ENCODE measurements around the gene ACTA1. TPM values are rescaled to one million over a fixed set of nuclear protein-coding genes. Genes with fewer than 3 reads are reported as not detected.

The ACTA1 gene
- total and polyA plus RNA-seq, 2 of the 8 experiments (the other 6 are each of a cell fraction or from before 2014, with no cell fraction given): 23.5 to 58.2 TPM

DNA sequence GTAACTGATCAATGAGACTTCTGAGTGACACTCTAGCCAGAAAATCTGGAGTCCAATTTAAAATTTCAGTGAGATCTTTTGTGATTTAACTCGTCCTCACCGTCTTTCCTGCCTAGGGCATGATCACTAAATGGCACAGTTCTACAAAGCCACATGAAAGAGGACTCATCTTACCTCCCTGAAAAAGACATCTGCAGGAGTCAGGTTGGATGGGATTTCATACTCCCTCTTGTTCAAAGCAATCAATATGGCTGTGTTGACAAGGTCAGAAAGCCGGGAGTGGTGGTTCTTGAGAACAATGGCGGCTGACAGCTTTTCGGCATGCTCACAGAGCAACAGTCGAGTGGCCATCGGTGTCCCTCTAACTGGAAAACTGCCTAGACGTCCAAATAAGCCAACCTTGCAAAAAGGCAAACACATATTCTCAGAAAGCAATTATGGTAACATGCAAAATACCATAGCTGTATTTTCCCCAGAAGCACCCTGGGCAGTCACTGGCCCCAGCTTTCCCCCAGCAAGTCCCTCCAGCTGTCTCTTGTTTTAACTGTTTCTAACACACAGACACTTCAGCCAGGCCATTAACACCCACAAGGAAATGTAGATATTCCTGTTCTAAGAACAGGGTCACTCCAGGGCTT lies 36.6 kb upstream of the ACTA1 start:
- H4K91ac ChIP-seq (replicated peaks; ENCODE audit: insufficient read length, low read length): no peak overlapping the region
- H3K4me3 ChIP-seq (ENCODE audit: extremely low read depth in 1 of 4, insufficient read depth in 2 of 4, low read depth in 3 of 4, low read length in 4 of 4): no peak overlapping the region
- no peak overlapping the region for H2BK15ac ChIP-seq (ENCODE audit: low read length)
- no peak overlapping the region for H3K18ac ChIP-seq (ENCODE audit: extremely low read depth, low read length)
- H4K8ac ChIP-seq (ENCODE audit: extremely low read depth, insufficient read depth, low read length): no peak overlapping the region
- H3K9ac ChIP-seq (replicated peaks in 1 of 4; ENCODE audit: extremely low read depth in 1 of 4, low read depth in 3 of 4, low read length in 3 of 4): no peak overlapping the region
- H3K27ac ChIP-seq (ENCODE audit: low read depth, low read length): no peak overlapping the region
- peaks cover 0 to 4% of the 10 kb centered on the region in 2 experiments for H4K20me1 ChIP-seq (replicated peaks in 1 of 2; ENCODE audit: control insufficient read depth in 1 of 2, insufficient read depth in 2 of 2, low read length in 2 of 2)
- no peak overlapping the region for H4K5ac ChIP-seq (ENCODE audit: insufficient read length, low read depth, low read length)
- no peak for TF ChIP-seq ASH2L (IDR thresholded peaks at IDR 0.05; ENCODE audit: low read length)
- TF ChIP-seq SP4 (IDR thresholded peaks at IDR 0.05; ENCODE audit: low read length): no peak
- no peak for TF ChIP-seq JUN (IDR thresholded peaks at IDR 0.05; ENCODE audit: low read depth, low read length)
- no peak for TF ChIP-seq CREB1 (IDR thresholded peaks at IDR 0.05)
- TF ChIP-seq, protein P1, sequence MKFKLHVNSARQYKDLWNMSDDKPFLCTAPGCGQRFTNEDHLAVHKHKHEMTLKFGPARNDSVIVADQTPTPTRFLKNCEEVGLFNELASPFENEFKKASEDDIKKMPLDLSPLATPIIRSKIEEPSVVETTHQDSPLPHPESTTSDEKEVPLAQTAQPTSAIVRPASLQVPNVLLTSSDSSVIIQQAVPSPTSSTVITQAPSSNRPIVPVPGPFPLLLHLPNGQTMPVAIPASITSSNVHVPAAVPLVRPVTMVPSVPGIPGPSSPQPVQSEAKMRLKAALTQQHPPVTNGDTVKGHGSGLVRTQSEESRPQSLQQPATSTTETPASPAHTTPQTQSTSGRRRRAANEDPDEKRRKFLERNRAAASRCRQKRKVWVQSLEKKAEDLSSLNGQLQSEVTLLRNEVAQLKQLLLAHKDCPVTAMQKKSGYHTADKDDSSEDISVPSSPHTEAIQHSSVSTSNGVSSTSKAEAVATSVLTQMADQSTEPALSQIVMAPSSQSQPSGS (IDR thresholded peaks at IDR 0.05; ENCODE audit: low read length): no peak
- no peak for TF ChIP-seq TAF7 (optimal IDR thresholded peaks at IDR 0.05; ENCODE audit: borderline replicate concordance, low read depth, low read length)
- TF ChIP-seq NRF1 (IDR thresholded peaks at IDR 0.05; ENCODE audit: low read depth, low read length): no peak
- FAIRE-seq (no peak), DNase-seq (ENCODE audit: low read depth in 1 of 2, low spot score in 2 of 2) (no peak)
- H3K27me3 ChIP-seq (replicated peaks in 1 of 4; ENCODE audit: control insufficient read depth in 3 of 4, extremely low read depth in 1 of 4, insufficient read depth in 3 of 4, low read length in 3 of 4): no peaks in the 10 kb centered on the region
- H2BK5ac ChIP-seq (ENCODE audit: low read depth, low read length): no peak overlapping the region
- H3K23ac ChIP-seq (ENCODE audit: insufficient read length): no peak overlapping the region
- H2AFZ ChIP-seq (ENCODE audit: low read length): no peak overlapping the region
- H3K79me1 ChIP-seq (ENCODE audit: low read depth, low read length): no peaks in the 10 kb centered on the region
- H3K4ac ChIP-seq (replicated peaks; ENCODE audit: insufficient read length, low read depth, low read length): no peak overlapping the region
- H2BK20ac ChIP-seq (ENCODE audit: low read length): no peak overlapping the region
- no peak overlapping the region for H3K4me2 ChIP-seq (ENCODE audit: insufficient read depth in 1 of 2, low read depth in 2 of 2, low read length in 2 of 2)
- H2BK12ac ChIP-seq (ENCODE audit: low read depth, low read length): no peak overlapping the region
- H2AK5ac ChIP-seq (ENCODE audit: low read depth, low read length): no peak overlapping the region
- POLR2A ChIA-PET (ENCODE audit: partially characterized antibody): interaction anchor here (1.3 kb wide), 1 partner anchor 11 kb away, joined by 3 read pairs; no protein-coding TSS in a partner anchor
- no peaks in the 10 kb centered on the region for H3K79me2 ChIP-seq (ENCODE audit: control insufficient read depth in 1 of 2, insufficient read depth in 2 of 2, low read length in 2 of 2)
- no peaks in the 10 kb centered on the region for H3K23me2 ChIP-seq (ENCODE audit: low read depth, low read length)
- no peaks in the 10 kb centered on the region for H3K4me1 ChIP-seq (replicated peaks in 1 of 4; ENCODE audit: control insufficient read depth in 3 of 4, insufficient read depth in 4 of 4, low read length in 3 of 4)
- 92% methylated on average over 8 of the region's 8 CpGs; no CpG with 5 or more reads in 1 of the 2 experiments for WGBS, 2 experiments (ENCODE audit: extremely low coverage in 1 of 2, insufficient coverage in 1 of 2, insufficient read length in 1 of 2, insufficient replicate concordance in 2 of 2, low coverage in 1 of 2, low lambda C conversion rate in 2 of 2, missing lambda C conversion rate in 1 of 2)
- peaks cover 8 to 51% (median 27%) of the 10 kb centered on the region in 4 experiments for H3K36me3 ChIP-seq (ENCODE audit: control insufficient read depth in 2 of 4, insufficient read depth in 4 of 4, low read length in 3 of 4)
- CTCF ChIA-PET (ENCODE audit: partially characterized antibody): interaction anchor here (1.4 to 2.3 kb wide), 2 partner anchors 12 to 212 kb away, joined by 3 to 9 read pairs; no protein-coding TSS in a partner anchor
- no peak overlapping the region for H3K14ac ChIP-seq (ENCODE audit: insufficient read length)
- H3K56ac ChIP-seq (replicated peaks; ENCODE audit: insufficient read length, low read depth, low read length): no peak overlapping the region
- H2BK120ac ChIP-seq (replicated peaks; ENCODE audit: low read depth, low read length): no peak overlapping the region
- H3K9me3 ChIP-seq (ENCODE audit: insufficient read depth in 2 of 2, low read depth in 1 of 2, low read length in 1 of 2): no peaks in the 10 kb centered on the region

Measured in H1 (cell line).